Activated T-cell treated with anti-CD3 and anti-CD28 coated beads for 1 hour (primary cell): ENCODE measurements around the gene MPP1.

Source experiments
- DNase-seq: peaks from one replicate; pipeline ENCODE4 v3.0.0-alpha.2; 2020; ENCODE audit warnings: low read depth

MPP1 gene

GRCh38 chrX:154731881-154732280, 73.4 kb downstream of the MPP1 start:
- DNase-seq, result no peak

GRCh38 chrX:154731184-154731583, 74.1 kb downstream of the MPP1 start:
- no peak for DNase-seq

GRCh38 chrX:154730253-154730891, 74.9 kb downstream of the MPP1 start:
- DNase-seq, result no peak

GRCh38 chrX:154729439-154729838, 75.8 kb downstream of the MPP1 start:
- DNase-seq, result no peak
